ENCODE measurements around the gene NCBP3. TPM values are rescaled to one million over a fixed set of nuclear protein-coding genes. Genes with fewer than 3 reads are reported as not detected.
"Not testable (repeated sequence)": the region's sequence is repeated elsewhere in the genome, so short reads cannot be mapped to it uniquely, and the experiment has no call there.

Gene NCBP3
- total RNA-seq, 1 donor from 2014 or later, result 19.9 TPM

DNA sequence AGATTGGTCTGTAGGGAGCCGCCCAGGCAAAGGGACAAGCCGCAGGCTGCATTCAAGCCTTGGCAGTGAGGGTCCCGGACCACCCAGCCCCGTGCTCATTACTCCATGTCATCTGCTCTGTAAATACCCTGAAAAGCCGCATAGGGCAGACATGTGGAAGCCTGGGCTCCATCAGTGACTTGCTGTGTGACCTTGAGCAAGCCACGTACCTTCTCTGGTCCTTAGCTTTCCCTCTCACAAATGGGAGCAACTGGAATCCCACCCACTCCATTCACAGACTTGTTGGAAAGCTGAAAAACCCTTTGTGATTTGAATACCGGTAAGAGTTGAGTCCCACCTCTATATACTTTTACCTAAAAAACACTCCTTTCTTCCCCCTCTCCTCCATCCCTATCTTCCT is 34.9 kb upstream of the NCBP3 start:
- DNase-seq (ENCODE audit: low read depth, low spot score), result no peak

DNA sequence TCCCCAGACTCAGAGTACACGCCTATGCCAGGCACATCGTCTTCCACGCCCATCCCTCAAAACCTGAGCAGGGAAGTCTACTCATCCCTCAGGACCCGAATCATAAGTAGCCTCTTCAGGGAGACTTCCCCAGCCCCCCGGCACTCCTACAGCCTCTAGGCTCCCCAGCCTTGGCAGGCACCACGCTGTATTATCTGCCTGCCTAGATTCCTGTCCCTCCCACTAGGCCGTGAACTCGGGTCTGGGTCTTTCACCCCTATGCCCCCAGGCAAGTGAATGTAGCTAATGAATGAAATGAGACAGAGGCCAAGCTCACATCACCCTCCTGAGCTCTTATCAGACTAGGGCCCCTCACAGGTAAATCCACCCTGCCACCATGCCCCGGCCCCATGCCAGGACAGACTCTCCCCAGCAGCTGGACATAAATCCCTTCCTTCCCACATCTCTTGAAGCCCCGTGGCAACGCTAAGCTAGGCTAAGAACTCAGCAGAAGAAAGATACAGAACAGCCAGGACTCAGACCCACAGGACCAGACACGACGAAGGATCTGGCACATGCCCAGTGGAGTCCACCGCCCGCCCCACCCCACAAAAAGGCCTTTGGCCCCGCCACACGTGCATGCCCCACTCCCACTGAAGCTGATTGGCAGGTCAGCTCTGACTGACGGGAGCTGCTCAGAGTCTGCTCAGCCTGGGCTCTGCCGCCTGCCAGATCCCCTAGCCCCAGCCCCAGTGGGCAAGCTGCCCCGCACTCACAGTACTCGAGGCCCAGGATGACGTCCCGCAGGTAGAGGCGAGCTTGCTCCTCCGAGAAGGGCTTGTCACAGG is 33.8 kb upstream of the NCBP3 start:
- DNase-seq (ENCODE audit: low read depth, low spot score), result no peak

DNA sequence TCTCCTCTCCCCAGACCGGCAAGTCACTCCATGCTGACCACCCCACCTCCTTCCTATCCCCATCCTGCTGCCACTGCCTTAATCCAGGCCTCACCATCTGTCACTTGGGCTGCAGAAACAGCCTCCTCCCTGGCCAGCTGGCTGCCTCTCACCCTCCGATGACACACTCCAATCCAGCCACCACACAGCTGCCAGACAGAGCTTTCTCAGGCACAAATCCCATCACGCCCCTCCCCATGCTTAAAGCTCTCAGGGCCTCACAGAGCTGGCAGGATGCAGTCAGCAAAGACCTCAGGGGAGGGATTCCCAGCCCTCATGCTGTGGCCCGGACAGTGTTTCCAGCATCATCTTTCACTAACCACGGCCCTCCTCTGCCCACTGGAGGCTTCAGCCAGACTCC is 33.1 kb upstream of the NCBP3 start:
- DNase-seq (ENCODE audit: low read depth, low spot score), result no peak

DNA sequence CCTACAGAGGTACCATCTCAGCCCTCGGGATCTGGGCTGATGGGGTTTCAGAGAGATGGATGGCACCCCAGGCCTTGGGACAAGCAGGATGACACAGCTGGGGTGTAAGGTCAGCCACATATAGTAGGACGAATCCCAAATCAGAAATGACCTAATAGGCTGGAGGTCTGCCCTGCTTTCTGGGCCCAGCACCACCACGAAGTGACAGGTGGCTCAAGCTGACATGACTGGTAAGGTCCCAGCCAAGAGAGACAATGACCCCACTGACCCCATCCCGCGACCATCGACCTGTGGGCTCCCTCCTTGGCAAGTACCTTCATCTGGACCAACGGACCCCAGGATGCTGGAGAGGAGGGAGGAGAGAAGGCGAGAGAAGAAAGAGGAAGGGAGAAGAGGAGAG is 31.2 kb upstream of the NCBP3 start:
- no peak for DNase-seq (ENCODE audit: low read depth, low spot score)

DNA sequence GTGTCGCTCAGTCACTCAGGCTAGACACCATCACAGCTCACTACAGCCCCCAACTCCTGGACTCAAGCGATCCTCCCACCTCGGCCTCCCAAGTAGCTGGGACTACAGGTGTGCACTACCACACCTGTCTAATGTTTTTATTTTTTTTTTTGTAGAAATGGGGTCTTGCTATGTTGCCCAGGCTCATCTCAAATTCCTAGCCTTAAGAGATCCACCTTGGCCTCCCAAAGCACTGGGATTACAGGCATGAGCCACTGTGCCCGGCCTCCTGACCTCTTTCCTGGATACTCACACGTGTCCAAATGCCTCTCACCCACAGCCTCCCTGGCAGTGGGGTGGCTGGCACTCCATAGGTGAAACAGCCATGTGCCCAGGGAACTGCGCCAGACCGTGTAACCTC is 29.3 kb upstream of the NCBP3 start:
- no peak for DNase-seq (ENCODE audit: low read depth, low spot score)

DNA sequence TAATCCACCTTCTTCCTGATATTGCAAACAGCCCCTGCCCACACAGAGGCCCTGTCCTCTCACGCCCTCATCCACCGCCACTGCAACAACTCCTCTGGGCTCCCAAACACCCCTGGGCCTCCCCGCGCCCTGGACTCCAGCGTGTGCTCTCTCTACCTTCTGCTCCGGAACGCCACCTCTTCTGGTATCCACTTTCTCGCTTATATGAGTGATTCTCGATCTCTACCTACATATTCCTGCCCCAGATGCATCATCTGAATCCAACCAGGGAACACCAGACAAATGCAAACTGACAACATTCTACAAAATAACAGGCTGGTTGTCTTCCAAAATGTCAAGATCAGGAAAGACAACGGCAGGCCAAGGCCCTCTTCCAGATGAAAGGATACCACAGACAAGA is 27.8 kb upstream of the NCBP3 start:
- DNase-seq (ENCODE audit: low read depth, low spot score), result no peak

DNA sequence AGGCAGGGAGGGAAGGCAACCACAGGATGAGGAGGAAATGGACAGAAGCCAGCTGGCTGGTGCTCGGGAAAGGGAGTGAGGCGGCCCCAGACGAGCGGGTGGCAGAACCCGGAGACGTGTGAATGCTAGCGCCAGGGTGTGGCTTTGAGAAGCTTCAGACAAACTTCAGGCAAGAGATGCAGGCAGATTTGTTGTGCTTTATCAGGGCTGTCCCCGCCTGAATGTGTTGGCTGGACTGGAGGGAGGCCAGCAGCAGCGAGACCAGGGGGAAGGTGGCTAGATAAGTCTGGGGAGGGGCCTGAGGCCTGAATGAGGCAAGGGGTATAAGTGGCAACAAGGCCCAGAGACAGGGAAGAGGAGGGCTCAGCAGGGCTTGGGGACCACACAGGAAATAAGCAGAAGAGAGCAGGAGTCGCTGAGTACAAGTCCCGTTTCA is 24.8 kb upstream of the NCBP3 start:
- no peak for DNase-seq (ENCODE audit: low read depth, low spot score)

DNA sequence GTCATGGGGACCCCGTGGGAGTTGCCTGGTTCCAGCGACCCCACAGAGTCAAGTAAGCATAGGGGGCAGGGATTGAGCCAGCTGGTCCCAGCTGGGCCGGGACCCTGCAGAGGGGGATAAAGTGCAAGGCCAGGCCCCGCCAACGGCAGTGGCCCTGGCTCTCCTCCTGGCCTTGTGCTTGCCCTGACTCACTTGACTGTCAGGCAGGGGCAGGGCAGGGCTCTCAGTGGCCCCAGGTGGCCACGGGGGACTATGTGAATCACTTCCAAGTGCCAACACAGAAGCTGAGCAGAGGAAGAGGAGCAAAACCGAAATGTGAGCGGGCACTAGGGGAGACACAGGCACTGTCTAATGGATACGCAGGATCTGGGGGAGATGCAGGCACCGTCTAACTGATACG is 21.6 kb upstream of the NCBP3 start:
- no peak for DNase-seq (ENCODE audit: low read depth, low spot score)

DNA sequence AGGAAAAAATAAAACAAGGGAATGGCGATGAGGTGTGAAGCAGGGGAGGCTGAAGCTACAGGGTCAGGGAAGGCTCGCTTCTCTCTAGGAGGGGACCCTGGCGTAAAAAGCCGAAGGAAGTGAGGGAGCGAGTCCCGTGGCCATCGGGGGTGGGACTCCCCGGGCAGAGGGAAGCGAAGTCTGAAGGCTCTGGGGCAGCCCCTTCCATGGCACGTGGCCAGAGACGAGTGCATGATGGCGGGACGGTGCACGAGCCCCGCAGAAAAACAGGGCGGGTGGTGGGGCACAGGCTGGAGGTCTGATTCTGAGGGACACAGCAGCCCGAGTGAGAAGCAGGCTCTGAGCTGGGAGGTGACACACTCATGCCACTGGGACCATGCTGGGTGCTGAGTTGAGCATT is 21.1 kb upstream of the NCBP3 start:
- no peak for DNase-seq (ENCODE audit: low read depth, low spot score)

DNA sequence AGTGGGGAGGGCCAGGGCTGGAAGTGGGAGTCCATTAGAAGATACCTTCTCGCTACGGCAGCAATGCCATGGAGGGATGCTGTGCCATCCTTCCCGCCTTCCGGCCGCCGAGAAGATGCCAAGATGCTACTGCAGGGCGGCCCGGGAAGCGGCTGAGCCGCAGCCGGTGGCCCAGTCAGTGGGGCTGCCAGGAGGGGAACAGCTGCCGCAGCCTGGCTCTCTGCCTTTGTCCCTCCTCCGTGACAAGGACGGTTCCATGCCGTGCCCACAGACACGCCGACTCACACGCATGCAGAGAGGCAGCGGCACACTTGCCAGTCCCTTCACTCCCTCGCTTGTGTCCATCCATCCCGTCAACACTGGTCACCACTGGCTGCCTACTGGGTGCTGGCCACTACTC is 20.2 kb upstream of the NCBP3 start:
- DNase-seq (ENCODE audit: low read depth, low spot score), result no peak

DNA sequence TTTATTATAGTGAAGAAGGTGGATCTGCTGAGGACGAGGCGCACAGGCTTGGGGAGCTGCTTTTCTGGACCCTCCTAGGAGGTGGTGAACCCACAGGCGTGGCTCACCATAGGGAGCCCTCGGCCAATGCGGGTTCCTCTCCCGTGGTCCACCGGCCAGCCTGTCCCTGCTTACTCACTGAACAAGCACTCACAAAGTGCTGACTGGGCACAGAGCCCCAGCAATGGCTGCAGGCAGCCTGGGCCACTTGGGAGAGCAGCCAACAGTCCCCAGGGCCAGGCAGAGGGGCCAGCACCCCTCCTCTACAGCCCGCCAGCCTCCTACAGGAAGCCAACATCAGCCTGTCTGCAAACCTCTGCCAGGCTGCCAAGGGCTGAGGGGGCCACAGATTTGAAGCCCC is 19.1 kb upstream of the NCBP3 start:
- no peak for DNase-seq (ENCODE audit: low read depth, low spot score)

DNA sequence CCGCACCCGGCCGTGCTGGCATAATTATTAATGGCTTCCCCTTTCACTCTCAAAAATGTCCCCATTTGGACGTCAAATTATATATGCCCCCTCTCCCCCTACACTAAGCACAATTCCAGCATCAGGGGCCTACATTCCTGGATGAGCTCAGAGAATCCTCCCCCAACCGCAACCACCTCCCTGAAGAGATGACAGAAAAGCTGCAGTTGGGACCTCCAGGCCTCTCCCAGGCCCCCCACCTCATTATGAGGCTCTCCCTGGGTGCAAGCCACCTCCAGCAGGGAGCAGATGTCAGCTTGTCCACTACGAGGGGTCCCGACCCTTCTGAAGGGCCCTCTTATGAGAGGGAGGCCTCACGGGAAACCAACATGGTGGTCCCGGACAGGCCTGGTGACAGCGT is 18.5 kb upstream of the NCBP3 start:
- DNase-seq (ENCODE audit: low read depth, low spot score), result no peak

DNA sequence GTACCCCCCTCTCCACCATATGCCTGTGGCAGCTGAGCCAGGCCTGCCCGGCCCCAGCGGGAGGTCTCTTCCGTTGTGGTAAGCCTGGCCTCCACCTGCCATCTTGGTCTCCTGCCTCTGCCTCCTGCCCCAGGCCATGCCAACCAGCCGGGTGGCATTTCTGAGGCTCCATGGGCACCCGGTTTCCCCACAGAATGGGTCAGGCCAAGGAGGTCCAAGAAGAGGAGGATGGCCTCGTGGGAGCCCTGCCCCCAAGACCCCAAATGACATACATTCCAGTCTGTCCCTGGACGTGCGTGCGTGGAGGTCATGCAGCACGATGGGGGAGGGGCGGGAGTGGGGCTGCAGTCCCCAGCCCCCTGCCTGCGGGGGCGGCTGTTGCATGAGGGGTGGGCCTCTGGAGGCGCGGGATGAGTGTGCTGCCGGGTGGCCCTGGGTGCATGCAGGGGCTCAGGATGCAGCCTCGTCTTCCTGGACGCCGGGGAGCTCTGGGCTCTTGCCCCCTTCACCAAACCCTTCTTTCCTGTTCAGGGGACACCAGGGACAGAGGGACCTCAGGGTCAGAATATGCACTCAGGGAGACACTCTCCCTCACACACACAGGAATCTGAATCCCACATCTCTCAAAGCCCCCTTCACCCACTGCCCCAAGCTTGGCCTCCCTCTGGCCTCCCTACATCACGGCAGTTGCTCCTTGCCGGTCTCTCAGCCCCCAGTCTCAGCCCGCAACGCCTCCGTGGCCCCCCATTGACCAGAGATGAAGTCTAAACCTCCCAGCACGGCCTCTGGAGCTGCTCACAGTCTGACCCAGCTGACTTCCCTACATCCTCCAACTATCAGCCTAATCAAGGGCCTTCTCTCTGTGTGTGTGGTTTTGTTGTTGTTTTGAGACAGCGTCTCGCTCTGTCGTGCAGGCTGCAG is 16.0 kb upstream of the NCBP3 start:
- DNase-seq (ENCODE audit: low read depth, low spot score), result no peak

DNA sequence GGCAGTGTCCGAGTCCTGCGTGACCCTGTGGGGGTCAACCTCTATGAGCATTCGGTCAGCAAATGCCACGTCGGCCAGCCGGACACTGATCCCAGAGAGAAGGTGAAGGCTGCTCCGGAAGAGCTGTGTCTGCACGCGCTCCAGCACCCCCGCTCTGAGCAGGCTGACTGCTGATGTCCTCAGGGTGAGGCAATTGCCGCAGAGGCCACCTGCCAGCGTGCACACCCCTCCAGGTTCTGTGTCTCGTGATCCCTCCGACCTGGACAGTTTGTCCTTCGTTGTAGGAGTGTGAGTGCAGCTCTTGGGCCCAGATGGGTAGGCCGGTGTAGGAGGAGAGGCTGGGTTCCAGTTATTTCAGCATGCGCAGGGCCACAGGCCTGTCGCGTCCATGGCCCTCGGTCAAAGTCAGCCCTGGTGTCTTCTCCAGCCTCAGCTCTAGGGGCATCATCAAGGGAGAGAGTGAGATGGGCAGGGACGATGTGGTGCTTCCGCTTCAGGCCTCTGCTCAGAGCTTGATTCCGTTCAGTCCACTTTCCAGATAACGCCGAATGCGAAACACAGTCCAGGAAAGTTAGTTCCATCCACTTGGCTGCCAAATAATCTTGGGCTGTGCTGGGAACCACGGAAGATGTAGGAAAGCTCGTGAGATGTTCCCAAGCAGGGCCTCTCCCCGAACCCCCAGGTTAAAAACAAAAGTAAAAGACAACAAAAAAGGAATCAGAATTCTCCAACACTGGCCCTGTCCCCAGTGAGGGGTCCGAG is 15.1 kb upstream of the NCBP3 start:
- DNase-seq (ENCODE audit: low read depth, low spot score), result no peak

DNA sequence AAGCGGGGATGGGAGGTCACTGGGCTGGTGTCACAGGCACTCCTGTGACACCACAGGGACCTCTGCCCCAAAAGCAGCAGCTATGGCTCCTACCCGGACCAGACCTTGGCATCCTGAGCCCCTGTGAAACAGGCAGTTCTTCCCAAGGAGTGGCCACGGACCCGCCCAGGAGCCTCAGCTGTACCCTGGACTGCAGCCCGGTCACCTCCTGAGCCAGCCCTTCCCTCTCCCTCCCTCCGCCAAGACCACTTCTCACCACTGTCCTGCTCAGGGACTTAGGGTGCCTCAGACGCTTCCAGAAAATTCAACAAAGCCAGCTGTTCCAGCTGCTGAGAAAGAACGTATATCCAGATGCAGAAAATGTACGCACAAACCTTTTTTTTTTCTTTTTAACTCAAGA is 13.9 kb upstream of the NCBP3 start:
- DNase-seq (ENCODE audit: low read depth, low spot score), result no peak

DNA sequence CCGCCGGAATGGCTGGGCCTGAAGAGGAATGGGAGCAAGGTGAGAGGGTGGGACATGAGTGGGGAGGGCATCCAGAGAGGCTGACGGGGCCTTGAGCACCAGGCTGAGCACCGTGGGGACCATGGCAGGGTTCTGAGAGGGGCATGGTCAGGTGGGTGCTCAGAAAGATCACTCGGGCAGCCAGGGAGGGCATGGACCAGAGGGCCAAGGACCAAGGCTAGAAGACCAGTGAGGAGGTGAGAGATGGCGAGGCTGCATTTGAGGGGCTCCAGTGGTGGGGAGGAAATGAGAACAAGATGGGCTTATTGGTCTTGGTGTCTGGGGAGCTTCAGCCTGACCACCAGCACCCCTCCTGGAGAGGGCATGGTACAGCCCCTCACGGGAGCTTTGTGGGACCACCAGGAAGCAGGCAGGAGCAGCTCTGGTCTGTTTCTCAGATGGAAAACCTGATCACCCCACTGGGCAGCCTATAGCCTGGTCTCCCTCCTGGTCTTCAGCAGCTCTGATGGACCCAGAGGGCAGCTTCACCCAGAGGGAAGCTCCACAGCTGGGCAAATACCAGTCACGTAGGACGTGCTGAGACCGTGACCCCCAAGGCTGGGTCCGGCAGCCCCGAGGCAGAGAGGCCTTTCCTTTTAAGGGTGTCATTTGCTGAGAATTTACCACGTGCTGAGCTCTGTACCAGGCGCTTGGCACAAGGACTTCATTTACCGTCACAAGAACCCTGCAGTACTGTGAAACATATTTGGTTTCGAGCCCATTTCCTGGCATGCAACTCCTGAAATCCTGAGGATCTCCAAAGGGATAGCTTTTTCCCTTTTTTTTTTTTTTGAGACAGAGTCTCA is 11.4 kb upstream of the NCBP3 start:
- DNase-seq (ENCODE audit: low read depth, low spot score), result no peak

DNA sequence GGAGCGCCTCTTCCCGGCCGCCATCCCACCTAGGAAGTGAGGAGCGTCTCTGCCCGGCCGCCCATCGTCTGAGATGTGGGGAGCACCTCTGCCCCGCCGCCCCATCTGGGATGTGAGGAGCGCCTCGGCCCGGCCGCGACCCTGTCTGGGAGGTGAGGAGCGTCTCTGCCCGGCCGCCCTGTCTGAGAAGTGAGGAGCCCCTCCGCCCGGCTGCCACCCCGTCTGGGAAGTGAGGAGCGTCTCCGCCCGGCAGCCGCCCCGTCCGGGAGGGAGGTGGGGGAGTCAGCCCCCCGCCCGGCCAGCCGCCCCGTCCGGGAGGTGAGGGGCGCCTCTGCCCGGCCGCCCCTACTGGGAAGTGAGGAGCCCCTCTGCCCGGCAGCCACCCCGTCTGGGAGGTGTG is 8.2 kb upstream of the NCBP3 start:
- not testable (repeated sequence) for DNase-seq (ENCODE audit: low read depth, low spot score)

DNA sequence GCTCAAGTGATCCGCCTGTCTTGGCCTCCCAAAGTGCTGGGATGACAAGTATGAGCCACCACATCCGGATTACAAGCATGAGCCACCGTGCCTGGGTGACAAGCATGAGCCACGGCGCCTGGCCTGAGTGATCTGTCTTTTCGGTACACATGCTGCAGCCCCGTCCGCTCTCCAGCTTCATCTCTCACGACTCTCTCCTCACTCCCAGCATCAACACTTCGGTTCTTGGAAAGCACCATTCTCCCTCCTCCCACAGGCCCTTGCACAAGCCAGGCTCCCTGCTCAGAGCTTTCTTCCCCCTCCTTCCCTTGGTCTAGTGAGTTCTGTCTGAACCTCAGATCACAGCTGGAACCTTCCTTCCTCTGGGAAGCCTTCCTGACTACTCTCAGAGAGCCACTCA is 6.5 kb upstream of the NCBP3 start:
- DNase-seq (ENCODE audit: low read depth, low spot score), result no peak

DNA sequence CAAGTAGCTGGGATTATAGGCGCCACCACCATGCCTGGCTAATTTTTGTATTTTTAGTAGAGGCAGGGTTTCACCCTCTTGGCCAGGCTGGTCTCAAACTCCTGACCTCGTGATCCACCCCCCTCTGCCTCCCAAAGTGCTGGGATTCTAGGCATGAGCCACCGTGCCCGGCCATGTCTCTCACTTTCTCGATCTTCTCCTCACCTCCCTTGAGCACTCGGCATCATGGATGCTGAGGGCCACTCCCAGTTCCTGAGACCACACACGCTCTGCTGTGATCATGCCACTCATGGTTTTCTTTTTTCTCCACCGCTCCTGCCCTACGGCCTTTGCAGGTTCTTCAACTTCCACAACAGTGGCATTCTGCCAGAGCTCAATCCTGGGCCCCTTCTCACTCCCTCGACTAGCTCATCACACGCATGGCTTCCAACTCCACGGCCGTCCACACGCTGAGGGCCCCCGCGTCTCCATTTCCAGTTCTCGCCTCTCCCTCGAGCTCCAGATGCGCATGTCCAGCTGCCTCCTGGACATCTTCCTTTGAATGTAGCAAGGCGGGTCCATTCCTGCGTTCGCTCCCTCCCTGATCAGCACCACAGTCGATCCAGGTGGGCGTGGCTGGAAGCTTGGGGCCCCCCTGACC is 5.5 kb upstream of the NCBP3 start:
- no peak for DNase-seq (ENCODE audit: low read depth, low spot score)

DNA sequence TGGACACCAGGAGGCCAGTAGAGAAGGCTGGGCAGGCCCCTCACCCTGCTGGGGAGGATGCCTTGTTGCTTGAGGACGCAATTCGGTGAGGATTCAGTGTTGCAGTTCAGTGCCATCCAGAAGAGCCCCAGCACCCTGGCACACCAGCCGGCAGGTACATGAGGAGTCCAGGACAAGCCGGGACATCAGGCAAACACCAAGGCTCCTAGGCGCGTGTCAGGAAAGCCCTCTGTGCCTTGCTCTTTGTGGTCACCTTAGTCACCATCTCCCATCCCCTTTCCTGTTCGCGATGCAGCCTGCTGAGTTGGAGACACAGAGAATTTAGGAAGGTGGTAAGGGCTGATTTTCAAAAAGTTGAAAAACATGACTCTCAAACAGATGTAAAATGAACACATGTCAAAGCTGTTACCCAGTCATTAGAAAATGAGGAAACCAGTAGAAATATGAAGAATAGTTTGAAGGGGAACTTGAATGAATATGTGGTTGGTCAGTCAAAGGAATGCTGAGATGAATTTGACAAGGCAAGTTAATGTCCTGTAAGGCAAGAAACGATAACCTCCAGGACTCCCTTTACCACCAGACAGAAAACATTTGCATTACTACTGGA is 2.3 kb upstream of the NCBP3 start:
- no peak for DNase-seq (ENCODE audit: low read depth, low spot score)
